ACC112 (cell line): ENCODE results near the gene OSBPL1A.

Source experiments
- H2AFZ ChIP-seq: fragments of 200-600 bp; sonication (generic); one replicate; pipeline ENCODE4 v1.6.0; 2017; ENCODE audit warnings: antibody characterized with exemption, low read length; ENCODE audit not compliant: unreplicated experiment
- H3K27ac ChIP-seq: fragments of 200-600 bp; sonication (generic); 2 replicates; pipeline ENCODE4 v1.5.1; 2014; ENCODE audit warnings: low read depth, mild to moderate bottlenecking, antibody characterized with exemption, low read length, moderate library complexity
- H3K27me3 ChIP-seq: fragments of 200-600 bp; sonication (generic); 2 replicates; pipeline ENCODE4 v1.6.1; 2014; ENCODE audit warnings: mild to moderate bottlenecking, antibody characterized with exemption, low read length, moderate library complexity, mixed read lengths; ENCODE audit not compliant: insufficient read depth
- H3K36me3 ChIP-seq: fragments of 200-600 bp; sonication (generic); 2 replicates; pipeline ENCODE4 v1.6.1; 2016; ENCODE audit warnings: mild to moderate bottlenecking, antibody characterized with exemption, low read length, moderate library complexity, mixed read lengths; ENCODE audit not compliant: insufficient read depth
- H3K4me1 ChIP-seq: fragments of 200-600 bp; sonication (generic); one replicate; pipeline ENCODE4 v1.6.1; 2016; ENCODE audit warnings: low read length, mixed read lengths; ENCODE audit not compliant: insufficient read depth, unreplicated experiment, control insufficient read depth
- H3K4me3 ChIP-seq: fragments of 200-600 bp; sonication (generic); 2 replicates; pipeline ENCODE4 v1.5.1; 2014; ENCODE audit warnings: mild to moderate bottlenecking, low read depth, low read length
- H3K79me2 ChIP-seq: fragments of 200-600 bp; sonication (generic); one replicate; pipeline ENCODE4 v1.6.0; 2016; ENCODE audit warnings: low read length; ENCODE audit not compliant: control insufficient read depth, unreplicated experiment, insufficient read depth

The OSBPL1A gene

GRCh38 chr18:24270358-24270936 lies 127.2 kb downstream of the OSBPL1A start:
- no peaks in the 10 kb centered on the region for H3K36me3 ChIP-seq
- no peaks in the 10 kb centered on the region for H3K27me3 ChIP-seq
- peaks cover 22% of the 10 kb centered on the region for H3K79me2 ChIP-seq
- peak overlapping the region; percentile 80 for H2AFZ ChIP-seq
- peaks cover 16% of the 10 kb centered on the region for H3K4me1 ChIP-seq
- H3K4me3 ChIP-seq: peak overlapping the region; percentile 91
- peak overlapping the region; percentile 7 for H3K27ac ChIP-seq

- no peak overlapping the region for H2AFZ ChIP-seq
Measured at GRCh38 chr18:24268784-24269550, 128.7 kb downstream of the OSBPL1A start.

GRCh38 chr18:24267878-24268277 lies 129.7 kb downstream of the OSBPL1A start:
- Histone ChIP-seq H2AFZ (no peak overlapping the region), H3K27ac (no peak overlapping the region), H3K4me1 (peaks cover 8% of the 10 kb centered on the region), H3K36me3 (no peaks in the 10 kb centered on the region), H3K79me2 (peaks cover 31% of the 10 kb centered on the region), H3K27me3 (no peaks in the 10 kb centered on the region), H3K4me3 (no peak overlapping the region)

More at GRCh38 chr18:24268784-24269550, 128.7 kb downstream of the OSBPL1A start:
- H3K36me3 ChIP-seq: no peaks in the 10 kb centered on the region
- H3K27me3 ChIP-seq: no peaks in the 10 kb centered on the region
- H3K4me3 ChIP-seq: no peak overlapping the region
- H3K27ac ChIP-seq: no peak overlapping the region
- H3K4me1 ChIP-seq: peaks cover 16% of the 10 kb centered on the region
- peaks cover 29% of the 10 kb centered on the region for H3K79me2 ChIP-seq

DNA sequence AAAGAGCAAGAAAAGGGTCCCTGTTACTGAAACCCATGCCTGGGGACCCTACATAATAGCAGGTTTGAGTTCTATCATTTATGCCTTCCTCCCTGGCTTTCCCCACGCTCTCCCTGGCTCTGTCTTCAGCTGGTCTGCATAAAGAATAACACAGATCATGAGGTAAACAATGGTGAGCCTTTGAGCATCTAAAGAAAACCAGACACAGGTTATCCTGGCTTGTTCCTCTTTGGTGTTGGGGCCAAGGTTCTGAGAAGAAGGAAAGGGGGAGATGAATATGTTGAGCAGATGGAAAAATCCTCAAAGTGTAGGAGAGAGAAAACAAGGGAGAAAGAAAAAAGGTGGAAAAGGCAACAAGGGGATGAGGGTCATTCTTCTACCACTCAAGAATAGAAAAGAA lies 131.5 kb downstream of the OSBPL1A start:
- Histone ChIP-seq H3K36me3 (no peaks in the 10 kb centered on the region), H3K27me3 (no peaks in the 10 kb centered on the region), H3K79me2 (peaks cover 31% of the 10 kb centered on the region), H3K4me1 (peaks cover 8% of the 10 kb centered on the region), H2AFZ (no peak overlapping the region), H3K27ac (no peak overlapping the region), H3K4me3 (no peak overlapping the region)

DNA sequence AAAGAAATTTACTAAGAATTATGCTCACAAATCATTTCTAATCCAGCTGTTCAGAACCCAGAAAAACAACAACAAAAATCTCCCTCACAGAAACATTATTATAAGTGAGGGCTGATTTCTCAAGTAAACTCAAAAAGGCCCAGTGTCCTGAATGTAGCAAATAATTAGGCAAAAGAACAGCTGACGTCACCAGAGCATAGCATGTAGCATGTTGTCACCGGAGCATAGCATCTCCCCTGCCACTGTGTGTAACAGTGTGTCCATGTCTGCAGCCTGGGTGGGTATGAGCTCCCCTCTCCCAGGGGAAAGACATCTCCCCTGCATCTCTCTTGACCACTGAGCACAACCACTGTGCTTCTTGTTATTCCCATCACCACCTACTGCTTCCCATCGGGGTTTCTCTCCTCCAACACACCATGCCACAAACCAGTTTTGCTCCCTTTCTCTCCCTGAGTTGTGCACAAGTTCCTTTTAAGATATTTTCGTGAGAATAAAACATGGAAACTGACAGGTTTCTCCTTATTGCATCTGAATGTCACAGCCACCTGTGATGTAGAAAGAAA lies 132.0 kb downstream of the OSBPL1A start:
- Histone ChIP-seq H3K27ac (no peak overlapping the region), H3K36me3 (no peaks in the 10 kb centered on the region), H2AFZ (no peak overlapping the region), H3K4me3 (no peak overlapping the region), H3K4me1 (peaks cover 8% of the 10 kb centered on the region), H3K27me3 (no peaks in the 10 kb centered on the region), H3K79me2 (peaks cover 28% of the 10 kb centered on the region)

- Histone ChIP-seq H2AFZ (no peak overlapping the region), H3K36me3 (no peaks in the 10 kb centered on the region), H3K27ac (no peak overlapping the region), H3K79me2 (peaks cover 18% of the 10 kb centered on the region), H3K4me1 (no peaks in the 10 kb centered on the region), H3K4me3 (no peak overlapping the region), H3K27me3 (no peaks in the 10 kb centered on the region)
Measured at GRCh38 chr18:24263050-24263449, 134.6 kb downstream of the OSBPL1A start.

DNA sequence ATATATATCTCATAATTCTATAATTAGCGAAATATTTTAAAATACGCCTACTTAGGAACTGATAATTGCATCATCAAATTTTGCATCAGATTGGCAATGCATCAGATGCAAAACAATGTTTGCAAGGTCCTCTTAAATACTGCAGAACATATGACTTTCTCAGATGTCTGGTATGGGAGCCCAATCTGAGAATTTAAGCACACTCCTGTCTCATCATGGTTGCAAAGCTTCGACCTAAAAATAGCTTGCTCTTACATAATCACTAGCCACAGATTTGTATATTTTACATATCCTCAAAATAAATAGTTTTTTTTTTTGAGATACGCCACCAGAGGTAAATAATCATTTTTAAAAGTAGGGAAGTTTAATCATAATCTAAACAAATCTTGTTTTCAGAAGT lies 135.5 kb downstream of the OSBPL1A start:
- H3K27me3 ChIP-seq: no peaks in the 10 kb centered on the region
- no peaks in the 10 kb centered on the region for H3K4me1 ChIP-seq
- no peak overlapping the region for H3K4me3 ChIP-seq
- no peaks in the 10 kb centered on the region for H3K36me3 ChIP-seq
- H3K79me2 ChIP-seq: peaks cover 18% of the 10 kb centered on the region
- no peak overlapping the region for H3K27ac ChIP-seq
- H2AFZ ChIP-seq: no peak overlapping the region

- H3K4me1 ChIP-seq: no peaks in the 10 kb centered on the region
- no peak overlapping the region for H3K4me3 ChIP-seq
- H3K79me2 ChIP-seq: peaks cover 12% of the 10 kb centered on the region
- H3K36me3 ChIP-seq: no peaks in the 10 kb centered on the region
- H3K27me3 ChIP-seq: no peaks in the 10 kb centered on the region
- no peak overlapping the region for H2AFZ ChIP-seq
- H3K27ac ChIP-seq: no peak overlapping the region
Measured at GRCh38 chr18:24259869-24260641, 137.6 kb downstream of the OSBPL1A start.

- peaks cover 3% of the 10 kb centered on the region for H3K79me2 ChIP-seq
- no peaks in the 10 kb centered on the region for H3K4me1 ChIP-seq
- H3K36me3 ChIP-seq: no peaks in the 10 kb centered on the region
- no peaks in the 10 kb centered on the region for H3K27me3 ChIP-seq
- no peak overlapping the region for H2AFZ ChIP-seq
- H3K4me3 ChIP-seq: no peak overlapping the region
- no peak overlapping the region for H3K27ac ChIP-seq
Measured at GRCh38 chr18:24254071-24254470, 143.6 kb downstream of the OSBPL1A start.

GRCh38 chr18:24249716-24250115 lies 147.9 kb downstream of the OSBPL1A start:
- no peak overlapping the region for H2AFZ ChIP-seq
- no peaks in the 10 kb centered on the region for H3K27me3 ChIP-seq
- no peak overlapping the region for H3K27ac ChIP-seq
- peaks cover 2% of the 10 kb centered on the region for H3K79me2 ChIP-seq
- H3K4me3 ChIP-seq: no peak overlapping the region
- H3K36me3 ChIP-seq: no peaks in the 10 kb centered on the region
- no peaks in the 10 kb centered on the region for H3K4me1 ChIP-seq
